ENCODE results near the gene DHH.

Gene DHH

DNA sequence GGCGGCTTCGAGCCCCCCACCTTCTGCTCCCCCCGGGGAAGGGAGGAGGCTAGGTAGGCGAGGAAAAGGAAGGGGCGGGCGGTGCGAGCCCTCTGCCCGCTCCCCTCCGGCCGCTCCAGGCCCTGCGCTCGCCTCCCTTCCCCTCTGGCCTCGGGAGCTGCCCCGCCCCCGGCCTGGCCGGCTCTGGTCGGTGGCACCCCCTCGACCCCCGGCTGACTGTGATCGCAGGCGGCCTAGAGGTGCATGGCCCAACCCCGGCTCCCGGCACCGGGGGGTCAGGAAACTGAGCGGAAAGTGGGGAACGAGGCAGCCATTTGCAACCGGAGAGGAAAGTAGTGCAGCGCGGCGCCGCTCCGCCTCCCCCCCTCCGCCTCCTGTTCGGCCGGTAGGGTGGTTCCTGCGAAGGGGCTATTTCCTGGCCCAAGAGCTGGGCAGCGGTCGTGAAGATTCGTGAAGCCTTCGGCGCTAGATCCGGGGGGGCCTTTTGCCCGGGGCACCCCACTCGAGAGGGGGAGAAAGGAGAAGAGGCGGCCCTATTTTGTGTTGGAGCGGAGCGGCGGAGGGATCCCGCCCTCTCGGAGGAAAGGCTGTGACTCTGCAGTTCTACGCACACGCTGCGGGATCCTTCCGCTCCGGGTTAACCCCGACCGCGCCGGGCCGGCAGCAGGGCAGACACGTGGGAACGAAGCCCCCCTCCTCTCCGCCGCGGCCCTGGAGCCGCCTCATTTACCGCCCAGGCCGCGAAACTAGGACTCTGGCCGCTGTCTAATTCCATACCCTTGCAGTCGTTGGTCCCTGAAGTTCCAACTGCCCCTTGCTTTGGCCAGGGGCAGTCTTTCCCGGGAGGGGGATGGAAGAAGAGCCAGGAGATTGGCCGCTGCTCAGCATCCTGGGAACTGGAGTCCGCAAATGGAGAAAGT lies 34.1 kb downstream of the DHH start, which contains the start of gene KMT2D:
Gene KMT2D (minus strand): TSS at position 558 of the 920 bp plus-strand sequence. CDS start 5,470 bp downstream, outside the sequence.
- CTCF ChIA-PET, result interaction anchor here (0.7 to 1.6 kb wide), 2 partner anchors 12 to 38 kb away, joined by 3 read pairs; no protein-coding TSS in a partner anchor
- TF ChIP-seq, protein P1, sequence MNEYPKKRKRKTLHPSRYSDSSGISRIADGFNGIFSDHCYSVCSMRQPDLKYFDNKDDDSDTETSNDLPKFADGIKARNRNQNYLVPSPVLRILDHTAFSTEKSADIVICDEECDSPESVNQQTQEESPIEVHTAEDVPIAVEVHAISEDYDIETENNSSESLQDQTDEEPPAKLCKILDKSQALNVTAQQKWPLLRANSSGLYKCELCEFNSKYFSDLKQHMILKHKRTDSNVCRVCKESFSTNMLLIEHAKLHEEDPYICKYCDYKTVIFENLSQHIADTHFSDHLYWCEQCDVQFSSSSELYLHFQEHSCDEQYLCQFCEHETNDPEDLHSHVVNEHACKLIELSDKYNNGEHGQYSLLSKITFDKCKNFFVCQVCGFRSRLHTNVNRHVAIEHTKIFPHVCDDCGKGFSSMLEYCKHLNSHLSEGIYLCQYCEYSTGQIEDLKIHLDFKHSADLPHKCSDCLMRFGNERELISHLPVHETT (tag by site-specific recombination; IDR thresholded peaks at IDR 0.05), result peak; percentile 100
- TF ChIP-seq MEIS1 (CRISPR knock-in tag; IDR thresholded peaks at IDR 0.05; ENCODE audit: borderline replicate concordance) (no peak), SALL2 (tag by site-specific recombination; IDR thresholded peaks at IDR 0.05; ENCODE audit: borderline replicate concordance) (peak; percentile 97), ZNF121 (tag by site-specific recombination; IDR thresholded peaks at IDR 0.05) (peak; percentile 64; the same call in 1 of the 2 replicates), HOXA7 (CRISPR knock-in tag; IDR thresholded peaks at IDR 0.05; ENCODE audit: borderline replicate concordance) (no peak), ZNF792 (tag by site-specific recombination; IDR thresholded peaks at IDR 0.05) (peak; percentile 87; the same call in 1 of the 2 replicates), ZNF549 (tag by site-specific recombination; IDR thresholded peaks at IDR 0.05) (no peak), YY1 (tag by site-specific recombination; IDR thresholded peaks at IDR 0.05) (peak; percentile 96), TRIM28 (IDR thresholded peaks at IDR 0.05; ENCODE audit: borderline replicate concordance, low read length) (peak; percentile 83), ZNF324 (tag by site-specific recombination; IDR thresholded peaks at IDR 0.05) (peak; percentile 100), GLI4 (tag by site-specific recombination; IDR thresholded peaks at IDR 0.05) (peak; percentile 99), ZFP3 (tag by site-specific recombination; IDR thresholded peaks at IDR 0.05; ENCODE audit: low read depth) (no peak), ZNF707 (tag by site-specific recombination; IDR thresholded peaks at IDR 0.05) (no peak), ZNF768 (tag by site-specific recombination; IDR thresholded peaks at IDR 0.05) (no peak), PRDM1 (tag by site-specific recombination; IDR thresholded peaks at IDR 0.05) (peak; percentile 85), WT1 (tag by site-specific recombination; IDR thresholded peaks at IDR 0.05) (peak; percentile 85), ZFHX2 (tag by site-specific recombination; conservative IDR thresholded peaks at IDR 0.05) (peak; percentile 89), OSR2 (tag by site-specific recombination; IDR thresholded peaks at IDR 0.05) (peak; percentile 31; the same call in 1 of the 2 replicates), ZNF24 (tag by site-specific recombination; IDR thresholded peaks at IDR 0.05) (peak; percentile 98), ZNF747 (tag by site-specific recombination; IDR thresholded peaks at IDR 0.05) (0 out of 2 replicates have a peak, but pooled peaks have one; percentile 54)
- TF ChIP-seq, protein P2, sequence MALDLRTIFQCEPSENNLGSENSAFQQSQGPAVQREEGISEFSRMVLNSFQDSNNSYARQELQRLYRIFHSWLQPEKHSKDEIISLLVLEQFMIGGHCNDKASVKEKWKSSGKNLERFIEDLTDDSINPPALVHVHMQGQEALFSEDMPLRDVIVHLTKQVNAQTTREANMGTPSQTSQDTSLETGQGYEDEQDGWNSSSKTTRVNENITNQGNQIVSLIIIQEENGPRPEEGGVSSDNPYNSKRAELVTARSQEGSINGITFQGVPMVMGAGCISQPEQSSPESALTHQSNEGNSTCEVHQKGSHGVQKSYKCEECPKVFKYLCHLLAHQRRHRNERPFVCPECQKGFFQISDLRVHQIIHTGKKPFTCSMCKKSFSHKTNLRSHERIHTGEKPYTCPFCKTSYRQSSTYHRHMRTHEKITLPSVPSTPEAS (tag by site-specific recombination; IDR thresholded peaks at IDR 0.05), result peak; percentile 90
- TF ChIP-seq, protein P3, sequence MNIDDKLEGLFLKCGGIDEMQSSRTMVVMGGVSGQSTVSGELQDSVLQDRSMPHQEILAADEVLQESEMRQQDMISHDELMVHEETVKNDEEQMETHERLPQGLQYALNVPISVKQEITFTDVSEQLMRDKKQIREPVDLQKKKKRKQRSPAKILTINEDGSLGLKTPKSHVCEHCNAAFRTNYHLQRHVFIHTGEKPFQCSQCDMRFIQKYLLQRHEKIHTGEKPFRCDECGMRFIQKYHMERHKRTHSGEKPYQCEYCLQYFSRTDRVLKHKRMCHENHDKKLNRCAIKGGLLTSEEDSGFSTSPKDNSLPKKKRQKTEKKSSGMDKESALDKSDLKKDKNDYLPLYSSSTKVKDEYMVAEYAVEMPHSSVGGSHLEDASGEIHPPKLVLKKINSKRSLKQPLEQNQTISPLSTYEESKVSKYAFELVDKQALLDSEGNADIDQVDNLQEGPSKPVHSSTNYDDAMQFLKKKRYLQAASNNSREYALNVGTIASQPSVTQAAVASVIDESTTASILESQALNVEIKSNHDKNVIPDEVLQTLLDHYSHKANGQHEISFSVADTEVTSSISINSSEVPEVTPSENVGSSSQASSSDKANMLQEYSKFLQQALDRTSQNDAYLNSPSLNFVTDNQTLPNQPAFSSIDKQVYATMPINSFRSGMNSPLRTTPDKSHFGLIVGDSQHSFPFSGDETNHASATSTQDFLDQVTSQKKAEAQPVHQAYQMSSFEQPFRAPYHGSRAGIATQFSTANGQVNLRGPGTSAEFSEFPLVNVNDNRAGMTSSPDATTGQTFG (tag by site-specific recombination; IDR thresholded peaks at IDR 0.05; ENCODE audit: borderline replicate concordance), result peak; percentile 94
- TF ChIP-seq, protein P4, sequence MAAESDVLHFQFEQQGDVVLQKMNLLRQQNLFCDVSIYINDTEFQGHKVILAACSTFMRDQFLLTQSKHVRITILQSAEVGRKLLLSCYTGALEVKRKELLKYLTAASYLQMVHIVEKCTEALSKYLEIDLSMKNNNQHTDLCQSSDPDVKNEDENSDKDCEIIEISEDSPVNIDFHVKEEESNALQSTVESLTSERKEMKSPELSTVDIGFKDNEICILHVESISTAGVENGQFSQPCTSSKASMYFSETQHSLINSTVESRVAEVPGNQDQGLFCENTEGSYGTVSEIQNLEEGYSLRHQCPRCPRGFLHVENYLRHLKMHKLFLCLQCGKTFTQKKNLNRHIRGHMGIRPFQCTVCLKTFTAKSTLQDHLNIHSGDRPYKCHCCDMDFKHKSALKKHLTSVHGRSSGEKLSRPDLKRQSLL (tag by site-specific recombination; IDR thresholded peaks at IDR 0.05), result peak; percentile 74
- TF ChIP-seq, protein P5, sequence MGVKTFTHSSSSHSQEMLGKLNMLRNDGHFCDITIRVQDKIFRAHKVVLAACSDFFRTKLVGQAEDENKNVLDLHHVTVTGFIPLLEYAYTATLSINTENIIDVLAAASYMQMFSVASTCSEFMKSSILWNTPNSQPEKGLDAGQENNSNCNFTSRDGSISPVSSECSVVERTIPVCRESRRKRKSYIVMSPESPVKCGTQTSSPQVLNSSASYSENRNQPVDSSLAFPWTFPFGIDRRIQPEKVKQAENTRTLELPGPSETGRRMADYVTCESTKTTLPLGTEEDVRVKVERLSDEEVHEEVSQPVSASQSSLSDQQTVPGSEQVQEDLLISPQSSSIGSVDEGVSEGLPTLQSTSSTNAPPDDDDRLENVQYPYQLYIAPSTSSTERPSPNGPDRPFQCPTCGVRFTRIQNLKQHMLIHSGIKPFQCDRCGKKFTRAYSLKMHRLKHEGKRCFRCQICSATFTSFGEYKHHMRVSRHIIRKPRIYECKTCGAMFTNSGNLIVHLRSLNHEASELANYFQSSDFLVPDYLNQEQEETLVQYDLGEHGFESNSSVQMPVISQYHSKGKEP (tag by site-specific recombination; IDR thresholded peaks at IDR 0.05), result peak; percentile 90
- TF ChIP-seq, protein P6, sequence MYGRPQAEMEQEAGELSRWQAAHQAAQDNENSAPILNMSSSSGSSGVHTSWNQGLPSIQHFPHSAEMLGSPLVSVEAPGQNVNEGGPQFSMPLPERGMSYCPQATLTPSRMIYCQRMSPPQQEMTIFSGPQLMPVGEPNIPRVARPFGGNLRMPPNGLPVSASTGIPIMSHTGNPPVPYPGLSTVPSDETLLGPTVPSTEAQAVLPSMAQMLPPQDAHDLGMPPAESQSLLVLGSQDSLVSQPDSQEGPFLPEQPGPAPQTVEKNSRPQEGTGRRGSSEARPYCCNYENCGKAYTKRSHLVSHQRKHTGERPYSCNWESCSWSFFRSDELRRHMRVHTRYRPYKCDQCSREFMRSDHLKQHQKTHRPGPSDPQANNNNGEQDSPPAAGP (tag by site-specific recombination; IDR thresholded peaks at IDR 0.05), result peak; percentile 99
- TF ChIP-seq, protein P7, sequence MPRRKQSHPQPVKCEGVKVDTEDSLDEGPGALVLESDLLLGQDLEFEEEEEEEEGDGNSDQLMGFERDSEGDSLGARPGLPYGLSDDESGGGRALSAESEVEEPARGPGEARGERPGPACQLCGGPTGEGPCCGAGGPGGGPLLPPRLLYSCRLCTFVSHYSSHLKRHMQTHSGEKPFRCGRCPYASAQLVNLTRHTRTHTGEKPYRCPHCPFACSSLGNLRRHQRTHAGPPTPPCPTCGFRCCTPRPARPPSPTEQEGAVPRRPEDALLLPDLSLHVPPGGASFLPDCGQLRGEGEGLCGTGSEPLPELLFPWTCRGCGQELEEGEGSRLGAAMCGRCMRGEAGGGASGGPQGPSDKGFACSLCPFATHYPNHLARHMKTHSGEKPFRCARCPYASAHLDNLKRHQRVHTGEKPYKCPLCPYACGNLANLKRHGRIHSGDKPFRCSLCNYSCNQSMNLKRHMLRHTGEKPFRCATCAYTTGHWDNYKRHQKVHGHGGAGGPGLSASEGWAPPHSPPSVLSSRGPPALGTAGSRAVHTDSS (tag by site-specific recombination; IDR thresholded peaks at IDR 0.05), result peak; percentile 53; the same call in 1 of the 2 replicates

More for the DNA sequence above, 34.1 kb downstream of the DHH start, which contains the start of gene KMT2D:
- H3K4me1 ChIP-seq (ENCODE audit: control insufficient read depth, insufficient read depth, low read length), result peaks cover 11% of the 10 kb centered on the region
- H3K36me3 ChIP-seq (ENCODE audit: control insufficient read depth in 2 of 2, insufficient read depth in 1 of 2, low read length in 2 of 2), result peaks cover 0 to 4% of the 10 kb centered on the region in 2 experiments; a peak in 1 of 3 replicates
- no peaks in the 10 kb centered on the region for H3K9me3 ChIP-seq (ENCODE audit: control insufficient read depth, insufficient read depth, low read depth, low read length)
- H3K4me3 ChIP-seq (ENCODE audit: low read depth, low read length), result peak within 1 kb of the TSS; percentile 95
- POLR2A ChIA-PET, result interaction anchor here (1.1 to 3.6 kb wide), 4 partner anchors 9 to 128 kb away, joined by 4 to 26 read pairs (median 6); partner anchors contain the start of genes RHEBL1 and TUBA1B
- peak within 1 kb of the TSS; percentile 93 for H3K27ac ChIP-seq (ENCODE audit: extremely low read depth, low read depth, low read length)
